SK-N-SH (cell line): ENCODE measurements around the gene GATAD2A. TPM values are rescaled to one million over a fixed set of nuclear protein-coding genes. Genes with fewer than 3 reads are reported as not detected.

Experiments
- CTCF ChIA-PET: fragments of 300-600, 350-600 bp; formaldehyde crosslinking; extraction: SDS; loops from one replicate; lab custom pipeline; 2021; lab: Yijun Ruan, JAX
- POLR2A ChIA-PET: fragments of 350-600 bp; sonication (Branson Sonifier 250); formaldehyde crosslinking; extraction: SDS; loops from one replicate; lab custom pipeline; 2020; ENCODE audit warnings: antibody characterized with exemption, inconsistent platforms; lab: Yijun Ruan, JAX
- DNase-seq: peaks from one replicate; pipeline ENCODE4 v3.0.0; 2012
- H2AFZ ChIP-seq: fragments of 200-600 bp; sonication (generic); 2 replicates; pipeline ENCODE4 v1.8.1; 2016; ENCODE audit warnings: antibody characterized with exemption, mild to moderate bottlenecking, low read depth
- H3F3A ChIP-seq: fragments of 200-600 bp; sonication (generic); replicated peaks from 2 replicates; pipeline ENCODE3; 2016; ENCODE audit warnings: antibody characterized with exemption, mild to moderate bottlenecking; ENCODE audit not compliant: insufficient read depth
- H3K27ac ChIP-seq, 2 experiments: fragments of 200-500 bp in 1 of 2; fragments of 200-600 bp in 1 of 2; sonication (Bioruptor generic) in 1 of 2; sonication (generic), shearing (Covaris generic) in 1 of 2; 2 replicates each; pipeline versions ENCODE4 v1.5.1 to v1.6.1; 2014 to 2016; ENCODE audit warnings: low read depth in 2 of 2, inconsistent platforms in 1 of 2, low read length in 1 of 2, mild to moderate bottlenecking in 1 of 2, mixed read lengths in 1 of 2
- H3K27me3 ChIP-seq: fragments of 200-600 bp; sonication (generic), shearing (Covaris generic); 2 replicates; pipeline ENCODE4 v1.6.1; 2016; ENCODE audit warnings: mixed run types; ENCODE audit not compliant: insufficient read depth
- H3K36me3 ChIP-seq, 2 experiments: fragments of 200-500 bp in 1 of 2; fragments of 200-600 bp in 1 of 2; sonication (Bioruptor generic) in 1 of 2; sonication (generic) in 1 of 2; replicated peaks in 1 of 2; 2 replicates each; pipeline versions ENCODE3 to v1.5.1; 2014 to 2016; ENCODE audit warnings: low read length in 1 of 2, mild to moderate bottlenecking in 1 of 2; ENCODE audit not compliant: insufficient read depth in 2 of 2, control insufficient read depth in 1 of 2
- H3K4me1 ChIP-seq, 2 experiments: fragments of 200-500 bp in 1 of 2; fragments of 200-600 bp in 1 of 2; sonication (Bioruptor generic) in 1 of 2; sonication (generic), shearing (Covaris generic) in 1 of 2; 2 replicates each; pipeline versions ENCODE4 v1.5.1 to v1.6.1; 2014 to 2016; ENCODE audit warnings: low read depth in 1 of 2, low read length in 1 of 2, mixed run types in 1 of 2; ENCODE audit not compliant: insufficient read depth in 2 of 2, control insufficient read depth in 1 of 2
- H3K4me2 ChIP-seq: fragments of 200-600 bp; sonication (generic), shearing (Covaris generic); 2 replicates; pipeline ENCODE4 v1.6.1; 2017; ENCODE audit warnings: mixed run types
- H3K4me3 ChIP-seq, 2 experiments: fragments of 200-500 bp in 1 of 2; fragments of 200-600 bp in 1 of 2; sonication (Bioruptor generic) in 1 of 2; sonication (generic), shearing (Covaris generic) in 1 of 2; 2 replicates each; pipeline versions ENCODE4 v1.5.1 to v1.8.1; 2014 to 2016; ENCODE audit warnings: low read depth in 2 of 2, inconsistent platforms in 1 of 2, low read length in 1 of 2, mild to moderate bottlenecking in 1 of 2, mixed read lengths in 1 of 2, moderate library complexity in 1 of 2
- H3K79me2 ChIP-seq: fragments of 200-600 bp; sonication (generic); 2 replicates; pipeline ENCODE4 v1.8.1; 2017; ENCODE audit warnings: mild to moderate bottlenecking; ENCODE audit not compliant: insufficient read depth
- H3K9ac ChIP-seq: fragments of 200-600 bp; sonication (generic); 2 replicates; pipeline ENCODE4 v1.6.1; 2017; ENCODE audit warnings: mixed run types
- H3K9me2 ChIP-seq: fragments of 200-600 bp; sonication (generic); 2 replicates; pipeline ENCODE4 v1.6.1; 2017; ENCODE audit warnings: mixed run types
- H3K9me3 ChIP-seq: fragments of 200-600 bp; sonication (generic); 2 replicates; pipeline ENCODE4 v1.6.1; 2017; ENCODE audit warnings: mixed run types, mild to moderate bottlenecking, moderate library complexity
- H4K20me1 ChIP-seq: fragments of 200-600 bp; sonication (generic); 2 replicates; pipeline ENCODE4 v1.6.1; 2017; ENCODE audit warnings: mild to moderate bottlenecking, mixed run types; ENCODE audit not compliant: insufficient read depth
- CTCF ChIP-seq: fragments of 200-600 bp; sonication (generic); IDR thresholded peaks from 2 replicates; pipeline ENCODE4 v1.6.1; 2017; ENCODE audit warnings: antibody characterized with exemption, mild to moderate bottlenecking, moderate library complexity
- ELF1 ChIP-seq: IDR thresholded peaks from 2 replicates; pipeline ENCODE4 v1.4.0; 2012
- FOSL2 ChIP-seq: IDR thresholded peaks from 2 replicates; pipeline ENCODE4 v1.4.0; 2012; ENCODE audit warnings: low read depth, mild to moderate bottlenecking, moderate library complexity, borderline replicate concordance
- FOXJ3 ChIP-seq: sonication (generic); formaldehyde crosslinking; IDR thresholded peaks from 2 replicates; pipeline ENCODE4 v1.5.1; 2020; ENCODE audit warnings: mild to moderate bottlenecking, missing genetic modification reagents
- GABPA ChIP-seq: IDR thresholded peaks from 2 replicates; pipeline ENCODE4 v1.4.0; 2012; ENCODE audit warnings: low read depth, mild to moderate bottlenecking
- IRF3 ChIP-seq: fragments of 150-350 bp; IDR thresholded peaks from 2 replicates; pipeline ENCODE4 v1.6.1; 2016; ENCODE audit warnings: mild to moderate bottlenecking, low read depth, low read length
- JUND ChIP-seq: IDR thresholded peaks from 2 replicates; pipeline ENCODE4 v1.4.0; 2012
- MAX ChIP-seq: IDR thresholded peaks from 2 replicates; pipeline ENCODE4 v1.4.0; 2012; ENCODE audit warnings: low read depth
- NFIC ChIP-seq: IDR thresholded peaks from 2 replicates; pipeline ENCODE4 v1.4.0; 2012; ENCODE audit warnings: borderline replicate concordance
- NRF1 ChIP-seq: IDR thresholded peaks from 2 replicates; pipeline ENCODE4 v1.6.1; 2012; ENCODE audit warnings: low read depth, mild to moderate bottlenecking, low read length
- PBX3 ChIP-seq: IDR thresholded peaks from 2 replicates; pipeline ENCODE4; 2012
- RAD21 ChIP-seq: IDR thresholded peaks from 2 replicates; pipeline ENCODE4 v1.6.1; 2012; ENCODE audit warnings: mild to moderate bottlenecking, low read length
- SMC3 ChIP-seq: IDR thresholded peaks from 2 replicates; pipeline ENCODE4 v1.6.1; 2012; ENCODE audit warnings: low read depth, low read length, improper control_type of control experiment
- TCF12 ChIP-seq: IDR thresholded peaks from 2 replicates; pipeline ENCODE4 v1.4.0; 2012
- TEAD4 ChIP-seq: IDR thresholded peaks from 2 replicates; pipeline ENCODE4 v1.4.0; 2012; ENCODE audit warnings: mild to moderate bottlenecking, borderline replicate concordance; ENCODE audit not compliant: insufficient read depth
- USF1 ChIP-seq: IDR thresholded peaks from 2 replicates; pipeline ENCODE4 v1.4.0; 2012; ENCODE audit warnings: low read depth, borderline replicate concordance
- USF2 ChIP-seq: fragments of 150-350 bp; IDR thresholded peaks from 2 replicates; pipeline ENCODE4 v1.6.1; 2017; ENCODE audit warnings: antibody characterized with exemption, low read length, low read depth, borderline replicate concordance
- ZBTB33 ChIP-seq: IDR thresholded peaks from 2 replicates; pipeline ENCODE4 v1.4.0; 2012; ENCODE audit warnings: low read depth, borderline replicate concordance
- WGBS: methylation state at CpG from one replicate; pipeline ENCODE4 v1.1.6; 2017; ENCODE audit warnings: low lambda C conversion rate; 5-methylcytosine and 5-hydroxymethylcytosine counted together
- polyA plus RNA-seq, 3 experiments: library from polyadenylated mRNA; depleted of rRNA; stranded (reverse); fragments of >200 nt; gene quantifications; 2 replicates each; pipeline ENCODE4 v1.2.3, GENCODE V29; 2012

Gene GATAD2A
- polyA plus RNA-seq, 1 of the 3 experiments (the other 2 are of a cell fraction), result 36.6 TPM

- no peak overlapping the region for H3K27ac ChIP-seq
- POLR2A ChIA-PET, result no interaction called here
- no peak overlapping the region for H3K4me3 ChIP-seq
- peaks cover 53% of the 10 kb centered on the region for H4K20me1 ChIP-seq
- no peak for DNase-seq
- no peak overlapping the region for H3K4me2 ChIP-seq
- WGBS, result 92% methylated on average over 25 of the region's 28 CpGs
- H3K27me3 ChIP-seq, result no peaks in the 10 kb centered on the region
- peaks cover 0 to 8% of the 10 kb centered on the region in 2 experiments; a peak in 1 of 4 replicates for H3K4me1 ChIP-seq
- no peaks in the 10 kb centered on the region for H3K9me3 ChIP-seq
- TF ChIP-seq MAX (no peak), TEAD4 (no peak), NRF1 (no peak), ELF1 (no peak), PBX3 (no peak), JUND (no peak), SMC3 (no peak), USF1 (no peak), GABPA (no peak), ZBTB33 (no peak), CTCF (no peak), FOXJ3 (CRISPR knock-in tag) (no peak), TCF12 (no peak), USF2 (no peak), FOSL2 (no peak), IRF3 (no peak), RAD21 (no peak), NFIC (no peak)
- TF ChIP-seq, all 33 proteins: peak for 0
- CTCF ChIA-PET, result interaction anchor here (0.9 to 15.3 kb wide), 2 partner anchors 10 to 27 kb away, joined by 3 to 258 read pairs; no protein-coding TSS in a partner anchor
- Histone ChIP-seq H3K9me2 (no peaks in the 10 kb centered on the region), H3K79me2 (peaks cover 40% of the 10 kb centered on the region), H2AFZ (no peak overlapping the region), H3K36me3 (peaks cover 9 to 17% of the 10 kb centered on the region in 2 experiments), H3K9ac (no peak overlapping the region), H3F3A (peaks cover 1% of the 10 kb centered on the region)
Measured at GRCh38 chr19:19526581-19527370, 121.3 kb downstream of the GATAD2A start.
